ENCODE measurements around the gene ZSWIM8.

ZSWIM8 gene

GRCh38 chr10:73841061-73841421 is 55.6 kb downstream of the ZSWIM8 start:
- DNase-seq (ENCODE audit: low read depth), result no peak

GRCh38 chr10:73841526-73842285 is 56.3 kb downstream of the ZSWIM8 start:
- DNase-seq (ENCODE audit: low read depth), result peak; percentile 74

DNA sequence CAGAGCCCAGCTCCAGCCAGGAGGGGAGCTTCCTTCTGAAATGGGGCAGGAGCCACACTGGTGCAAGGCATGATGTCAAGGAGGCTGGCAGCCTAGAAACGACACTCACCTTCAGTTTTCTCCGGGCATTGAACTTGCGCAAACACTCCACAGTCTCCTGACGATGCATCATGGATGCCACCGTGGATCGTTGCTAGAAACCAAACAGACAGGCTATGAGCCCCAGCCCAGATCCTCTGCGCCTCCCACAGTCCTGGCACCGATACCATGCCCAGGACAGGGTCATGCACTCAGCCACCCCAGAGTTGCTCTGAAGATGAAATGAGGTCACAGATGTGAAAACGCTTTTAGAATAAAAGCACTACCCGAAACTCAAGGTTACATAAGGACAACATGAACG is 56.9 kb downstream of the ZSWIM8 start:
- DNase-seq (ENCODE audit: low read depth), result no peak

GRCh38 chr10:73843261-73843660 is 57.9 kb downstream of the ZSWIM8 start:
- no peak for DNase-seq (ENCODE audit: low read depth)

- no peak for DNase-seq (ENCODE audit: low read depth)
Measured at GRCh38 chr10:73847031-73847430, 61.6 kb downstream of the ZSWIM8 start.

- DNase-seq (ENCODE audit: low read depth), result peak; percentile 70
Measured at GRCh38 chr10:73848821-73849489, 63.5 kb downstream of the ZSWIM8 start.

GRCh38 chr10:73850211-73850610 is 64.8 kb downstream of the ZSWIM8 start:
- no peak for DNase-seq (ENCODE audit: low read depth)

GRCh38 chr10:73850863-73851461 is 65.6 kb downstream of the ZSWIM8 start:
- DNase-seq (ENCODE audit: low read depth), result peak; percentile 99

All from fibroblast of gingiva (primary cell).